Measurements from ENCODE around the gene MC1R. TPM values are rescaled to one million over a fixed set of nuclear protein-coding genes. Genes with fewer than 3 reads are reported as not detected.

The MC1R gene
- total RNA-seq, 2 donors from 2014 or later, result 2.1 to 4.3 TPM

GRCh38 chr16:89893642-89894548 is 24.8 kb upstream of the MC1R start:
- no peak for ATAC-seq
- DNase-seq, result no peak
- intact Hi-C loops (cut with DNase I, micrococcal nuclease), result no loop called here

DNA sequence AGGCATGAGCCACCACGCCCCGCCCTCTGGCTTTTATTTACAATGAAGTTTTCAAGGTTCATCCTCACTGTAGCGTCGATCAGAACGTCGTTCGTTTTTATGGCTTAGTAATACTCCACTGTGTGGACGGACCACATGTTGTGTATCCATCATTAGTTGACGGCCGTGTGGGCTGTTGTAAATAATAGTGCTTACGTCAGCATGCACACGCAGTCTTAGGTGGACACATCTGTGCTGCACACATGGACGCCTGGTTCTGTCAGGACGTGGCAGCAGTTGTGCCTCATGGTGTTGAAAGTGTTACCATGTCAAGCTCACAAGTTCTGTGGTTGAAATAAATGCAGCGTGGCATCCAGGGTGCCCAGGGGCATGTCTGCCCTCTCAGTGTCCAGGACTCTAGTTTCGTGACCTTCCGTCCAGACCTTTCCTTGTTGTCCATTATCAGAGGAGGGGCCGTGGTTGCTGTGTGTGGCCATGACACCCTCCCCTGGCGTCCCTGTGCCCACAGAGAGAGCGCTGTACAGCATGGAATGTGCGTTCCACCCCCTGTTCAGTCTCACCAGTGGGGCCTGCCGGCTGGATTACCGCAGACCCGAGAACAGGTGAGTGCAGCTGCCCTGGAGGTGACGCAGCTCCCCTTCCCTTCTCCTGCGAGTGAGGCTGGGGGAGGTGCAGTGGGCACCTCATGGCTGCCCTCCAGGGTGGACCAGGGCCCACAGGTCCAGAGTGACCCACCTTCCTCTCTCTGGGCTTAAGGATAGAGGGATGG is 23.0 kb upstream of the MC1R start:
- intact Hi-C loops (cut with DNase I, micrococcal nuclease), result no loop called here
- ATAC-seq (no peak), DNase-seq (no peak)

DNA sequence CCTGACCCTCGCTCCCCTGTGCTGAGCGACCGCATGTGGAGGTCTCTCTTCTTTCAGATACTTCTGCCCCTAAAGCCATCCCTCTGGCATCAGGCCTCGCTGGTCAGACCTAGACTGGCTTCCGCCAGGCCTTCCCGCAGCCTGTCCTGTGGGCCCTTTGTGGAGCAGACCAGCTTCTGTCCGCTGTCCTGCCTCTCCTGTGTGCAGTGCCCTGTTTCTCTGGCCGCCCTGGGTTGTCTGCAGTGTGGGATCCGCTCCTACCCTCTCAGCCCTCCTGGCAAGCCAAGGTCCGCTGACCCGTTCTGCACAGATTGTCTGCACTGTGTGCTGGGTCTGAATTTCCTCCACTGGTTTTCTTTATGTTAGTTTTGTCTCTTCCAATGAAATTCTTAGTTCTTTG is 21.5 kb upstream of the MC1R start:
- DNase-seq (no peak), ATAC-seq (no peak)
- intact Hi-C loops (cut with DNase I, micrococcal nuclease), result no loop called here

- DNase-seq, result no peak
- peak; percentile 75 for ATAC-seq
- intact Hi-C loops (cut with DNase I, micrococcal nuclease), result no loop called here
Observed at GRCh38 chr16:89898201-89898967, 20.3 kb upstream of the MC1R start.

DNA sequence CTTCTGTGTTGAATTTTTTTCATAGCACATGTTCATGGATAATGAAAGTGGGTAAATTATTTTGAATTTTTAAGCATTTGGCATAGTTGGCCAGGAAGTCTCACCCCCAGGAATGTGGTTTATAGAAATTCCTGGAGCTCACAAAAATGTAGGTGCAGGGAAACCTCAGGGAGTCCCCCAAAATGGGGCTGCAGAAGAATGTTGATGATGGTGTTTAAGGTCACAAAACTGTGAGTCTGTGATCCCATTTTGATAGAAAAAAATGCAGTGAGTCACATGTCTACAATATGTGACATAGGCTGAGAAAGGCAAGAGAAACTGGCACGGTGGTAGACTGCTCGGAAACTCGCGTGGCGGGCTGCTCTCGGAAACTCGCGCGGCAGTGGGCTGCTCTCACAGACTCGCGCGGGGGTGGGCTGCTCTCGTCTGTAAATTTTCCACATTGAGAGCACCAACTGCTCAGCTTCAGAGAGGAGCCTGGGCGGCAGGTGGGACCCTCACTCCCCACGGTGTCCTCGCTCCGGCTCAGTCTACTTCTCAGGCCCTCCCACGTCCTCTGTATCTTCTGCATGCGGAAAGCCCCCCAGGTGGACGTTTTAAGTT is 18.7 kb upstream of the MC1R start:
- intact Hi-C loops (cut with DNase I, micrococcal nuclease), result no loop called here
- ATAC-seq, result no peak
- no peak for DNase-seq

- intact Hi-C loops (cut with DNase I, micrococcal nuclease), result no loop called here
- no peak for DNase-seq
- no peak for ATAC-seq
Observed at GRCh38 chr16:89900885-89901284, 17.8 kb upstream of the MC1R start.

- ATAC-seq (no peak), DNase-seq (no peak)
- intact Hi-C loops (cut with DNase I, micrococcal nuclease), result no loop called here
Observed at GRCh38 chr16:89902980-89903379, 15.7 kb upstream of the MC1R start.

- peak; percentile 3 for ATAC-seq
- intact Hi-C loops (cut with DNase I, micrococcal nuclease), result no loop called here
- DNase-seq, result no peak
Observed at GRCh38 chr16:89903908-89904515, 14.7 kb upstream of the MC1R start.

DNA sequence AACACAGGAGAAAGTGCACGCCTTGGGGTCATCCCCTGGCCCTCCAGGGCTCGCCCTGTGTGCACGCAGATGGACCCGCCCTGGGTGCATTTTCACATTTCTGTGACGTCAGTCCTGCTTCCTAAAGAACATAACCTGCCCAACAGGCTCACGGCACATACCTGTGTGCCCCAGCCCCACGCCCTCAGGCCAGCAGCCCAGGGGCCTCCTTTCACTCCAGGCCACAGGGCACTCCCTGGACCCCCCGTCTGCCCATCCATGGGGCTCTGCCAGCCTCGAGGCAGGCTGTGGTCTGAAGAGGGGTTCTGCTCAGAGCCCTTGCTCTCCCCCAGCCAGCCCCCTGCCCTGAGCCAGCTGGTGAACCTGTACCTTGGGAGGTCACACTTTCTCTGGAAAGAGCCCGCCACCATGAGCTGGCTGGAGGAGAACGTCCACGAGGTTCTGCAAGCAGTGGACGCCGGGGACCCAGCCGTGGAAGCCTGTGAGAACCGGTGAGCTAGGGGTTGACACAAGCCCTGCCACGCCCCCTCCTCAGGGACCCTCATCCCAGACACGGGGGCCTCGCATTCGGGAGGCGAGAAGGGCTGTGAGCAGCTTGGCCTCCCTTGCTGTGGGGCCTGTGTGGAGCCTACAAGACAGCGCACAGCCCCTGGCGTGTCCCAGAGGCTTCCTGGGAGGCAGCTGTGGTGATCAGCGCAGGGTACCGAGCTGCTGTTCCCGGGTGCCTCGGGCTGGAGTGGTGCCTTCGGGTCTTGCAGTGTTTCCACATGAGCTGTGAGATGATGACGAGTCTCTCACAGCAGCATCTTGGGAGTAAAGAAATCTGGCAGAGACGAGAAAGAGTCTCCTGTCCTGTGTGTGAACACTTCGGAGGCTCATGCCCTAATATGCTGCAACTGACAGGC is 13.8 kb upstream of the MC1R start:
- ATAC-seq (peak; percentile 17), DNase-seq (no peak)
- intact Hi-C loops (cut with DNase I, micrococcal nuclease), result no loop called here

- DNase-seq (no peak), ATAC-seq (no peak)
- intact Hi-C loops (cut with DNase I, micrococcal nuclease), result no loop called here
Observed at GRCh38 chr16:89905511-89906139, 13.0 kb upstream of the MC1R start.

DNA sequence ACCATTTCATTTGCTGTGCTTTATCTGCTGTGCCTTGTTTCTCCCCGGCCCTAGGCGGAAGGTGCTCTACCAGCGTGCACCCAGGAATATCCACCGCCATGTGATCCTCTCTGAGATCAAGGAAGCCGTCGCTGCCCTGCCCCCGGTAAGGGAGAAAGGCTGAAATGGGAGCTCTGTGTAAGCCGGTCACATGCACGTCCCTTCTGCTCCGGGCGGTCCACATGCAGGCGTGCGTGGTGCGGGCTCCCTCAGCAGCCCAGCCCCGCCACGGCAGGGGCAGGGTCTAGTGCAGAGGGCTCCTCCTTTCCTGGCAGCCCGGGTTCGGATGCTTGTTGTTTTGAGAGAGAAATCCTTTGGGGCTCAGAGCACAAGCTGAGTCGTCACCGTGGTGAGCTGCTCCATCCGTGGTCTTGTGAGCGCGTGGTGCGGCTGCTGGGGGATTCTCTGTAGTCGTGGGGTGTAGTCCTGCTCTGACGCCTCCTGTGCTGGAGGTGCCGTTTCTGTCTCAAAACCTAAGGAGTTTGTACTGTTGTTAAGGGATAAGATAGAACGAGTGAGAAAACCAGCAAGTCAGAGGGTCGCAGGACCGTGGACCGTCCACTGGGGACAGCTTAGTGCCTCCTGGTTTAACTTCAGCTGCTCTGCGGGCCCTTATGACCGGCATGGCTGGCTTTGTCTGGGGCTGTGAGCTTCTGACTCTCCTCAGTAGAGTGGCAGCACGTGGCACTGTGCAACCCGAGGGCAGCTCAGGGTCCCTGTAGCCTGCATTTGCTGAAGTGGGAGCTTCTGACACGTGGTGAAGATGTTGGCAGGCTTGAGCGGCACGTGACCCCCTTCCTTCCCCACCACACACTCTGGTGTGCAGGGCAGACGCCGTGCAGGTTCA is 12.3 kb upstream of the MC1R start:
- DNase-seq, result no peak
- no peak for ATAC-seq
- intact Hi-C loops (cut with DNase I, micrococcal nuclease), result no loop called here

GRCh38 chr16:89907055-89907814 is 11.4 kb upstream of the MC1R start:
- ATAC-seq (no peak), DNase-seq (no peak)
- intact Hi-C loops (cut with DNase I, micrococcal nuclease), result no loop called here

DNA sequence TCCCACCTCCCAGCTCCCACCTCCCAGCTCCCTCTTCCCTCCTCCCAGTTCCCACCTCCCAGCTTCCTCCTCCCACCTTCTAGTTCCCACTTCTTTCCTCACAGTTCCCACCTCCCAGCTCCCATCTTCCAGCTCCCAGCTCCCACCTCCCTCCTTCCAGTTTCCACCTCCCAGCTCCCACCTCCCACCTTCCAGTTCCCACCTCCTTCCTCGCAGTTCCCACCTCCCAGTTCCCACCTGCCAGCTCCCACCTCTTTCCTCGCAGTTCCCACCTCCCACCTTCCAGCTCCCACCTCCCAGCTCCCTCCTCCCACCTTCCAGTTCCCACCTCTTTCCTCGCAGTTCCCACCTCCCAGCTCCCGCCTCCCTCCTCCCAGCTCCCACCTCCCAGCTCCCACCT is 10.4 kb upstream of the MC1R start:
- DNase-seq (no peak), ATAC-seq (no peak)
- intact Hi-C loops (cut with DNase I, micrococcal nuclease), result no loop called here

DNA sequence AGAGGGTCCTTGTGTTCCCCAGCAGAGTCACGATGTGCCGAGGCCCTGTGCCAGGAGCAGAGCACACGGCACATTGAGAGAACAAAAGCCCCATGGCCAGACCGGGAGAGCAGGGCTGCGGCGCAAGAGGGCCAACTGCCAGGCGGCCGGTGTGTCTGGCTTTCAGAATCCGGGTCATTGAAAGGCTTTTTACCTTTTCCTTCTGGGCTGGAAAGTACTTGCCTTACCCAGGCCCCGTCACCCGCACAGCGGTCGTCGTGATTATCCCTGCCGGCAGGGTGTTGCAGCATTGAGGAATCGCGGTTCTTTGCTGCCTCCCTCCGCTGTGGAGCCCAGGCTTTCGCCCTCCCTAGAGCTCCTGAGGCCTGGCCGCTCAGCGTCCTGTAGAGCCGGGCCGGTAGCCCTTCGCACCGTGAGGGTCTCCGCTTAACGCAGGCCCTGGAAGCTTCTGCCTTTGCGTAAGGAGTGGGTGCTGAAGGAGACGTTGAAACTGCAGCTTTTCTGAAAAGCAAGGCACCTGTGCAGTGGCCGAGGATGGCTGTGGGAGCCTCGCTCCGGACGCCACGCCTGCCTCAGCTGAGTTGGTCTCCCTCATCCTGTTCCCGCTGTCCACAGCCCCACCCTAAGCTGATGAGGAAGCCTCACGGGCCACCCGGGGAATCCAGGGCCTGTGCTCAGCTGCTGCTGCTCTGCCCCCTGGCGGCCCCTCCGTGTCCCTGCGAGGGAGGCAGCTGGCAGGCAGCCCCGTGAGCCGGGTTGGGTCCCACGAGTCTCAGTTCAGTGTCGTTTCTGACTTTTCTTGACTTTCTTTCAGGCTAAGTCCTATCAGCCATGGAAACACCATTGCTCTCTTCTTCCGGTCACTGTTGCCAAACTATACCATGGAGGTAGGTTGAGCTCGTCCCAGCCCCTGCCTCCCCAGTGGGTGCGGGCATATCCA is 8.6 kb upstream of the MC1R start:
- intact Hi-C loops (cut with DNase I, micrococcal nuclease), result no loop called here
- DNase-seq (peak; percentile 77 to 84), ATAC-seq (peak; percentile 90)

Measured in left colon (tissue), 2 donors.